Fibroblast of mammary gland (primary cell): ENCODE data around the gene PHKB.

Experiments used
- DNase-seq: peaks from one replicate; pipeline ENCODE4 v3.0.0-alpha.2; 2010; ENCODE audit warnings: low read depth
- H3K4me3 ChIP-seq: 2 replicates; pipeline ENCODE4 v1.5.1; 2011; ENCODE audit warnings: low read depth, mild to moderate bottlenecking, low read length, moderate library complexity; ENCODE audit not compliant: control insufficient read depth
- CTCF ChIP-seq: conservative IDR thresholded peaks from 2 replicates; pipeline ENCODE4 v1.5.1; 2011; ENCODE audit warnings: low read depth, low read length, inconsistent platforms; ENCODE audit not compliant: control insufficient read depth, insufficient read depth

Gene PHKB

GRCh38 chr16:47571049-47571448, 109.9 kb downstream of the PHKB start:
- DNase-seq, result no peak
- no peak overlapping the region for H3K4me3 ChIP-seq
- no peak for TF ChIP-seq CTCF

- no peak for DNase-seq
- H3K4me3 ChIP-seq, result no peak overlapping the region
- no peak for TF ChIP-seq CTCF
These were observed 110.6 kb downstream of the PHKB start for GRCh38 chr16:47571711-47572110.

- H3K4me3 ChIP-seq, result no peak overlapping the region
- DNase-seq, result peak; percentile 88
- no peak for TF ChIP-seq CTCF
These were observed 113.2 kb downstream of the PHKB start for GRCh38 chr16:47574091-47575054.

- TF ChIP-seq CTCF, result no peak
- DNase-seq, result no peak
- no peak overlapping the region for H3K4me3 ChIP-seq
These were observed 115.9 kb downstream of the PHKB start for GRCh38 chr16:47577029-47577428.

GRCh38 chr16:47578033-47578432, 116.9 kb downstream of the PHKB start:
- DNase-seq, result no peak
- H3K4me3 ChIP-seq, result no peak overlapping the region
- TF ChIP-seq CTCF, result no peak

- no peak for TF ChIP-seq CTCF
- no peak overlapping the region for H3K4me3 ChIP-seq
- DNase-seq, result peak; percentile 9
These were observed 117.4 kb downstream of the PHKB start for GRCh38 chr16:47578573-47578972.

- TF ChIP-seq CTCF, result peak; percentile 6
- DNase-seq, result peak; percentile 10
- no peak overlapping the region for H3K4me3 ChIP-seq
These were observed 120.0 kb downstream of the PHKB start for GRCh38 chr16:47581114-47581513.
